DMS79 treated with DMSO at 0.1 percent for 48 hours (cell line): Measurements from ENCODE around the gene ZDHHC14.

Source experiments
- DNase-seq: peaks from one replicate; lab custom pipeline; 2025; lab: John Stamatoyannopoulos, UW

Gene ZDHHC14

GRCh38 chr6:157516319-157517026 is 135.5 kb downstream of the ZDHHC14 start:
- no peak for DNase-seq

DNA sequence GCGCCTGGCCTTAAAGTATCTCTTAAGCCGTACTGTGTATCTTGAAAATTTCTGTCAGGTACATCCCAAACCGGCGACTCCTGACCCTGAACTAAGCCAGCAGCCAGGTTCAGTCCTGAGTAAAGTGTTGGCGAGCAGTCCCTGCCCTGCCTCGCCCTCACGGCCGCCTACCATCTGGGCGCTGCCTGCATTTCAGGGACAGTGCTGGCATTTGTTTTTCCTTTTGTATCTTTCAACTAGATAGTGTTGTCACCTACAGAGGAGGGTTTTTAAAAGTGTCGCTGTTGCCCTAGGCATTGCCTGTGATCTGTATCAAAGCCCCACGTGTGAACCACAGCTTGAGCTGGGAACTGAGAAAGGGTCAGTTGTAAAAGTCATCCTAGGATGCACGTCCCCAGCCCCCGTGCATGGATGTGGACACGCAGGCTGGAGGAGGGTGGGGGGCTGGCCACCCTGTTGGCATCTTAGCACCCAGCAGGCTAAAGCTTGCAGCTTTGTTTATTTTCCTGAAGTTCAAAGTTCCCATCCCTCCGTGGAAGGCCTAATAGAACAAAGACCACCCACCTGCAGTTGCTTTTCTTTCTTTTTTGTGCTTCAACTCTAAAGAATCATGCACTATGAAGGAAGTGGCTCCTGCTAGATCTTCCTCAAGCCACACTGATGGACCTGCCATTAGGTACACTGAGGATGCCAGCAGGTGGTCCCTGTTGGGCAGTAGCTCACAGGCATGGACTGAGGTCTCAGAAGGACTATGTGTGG is 136.8 kb downstream of the ZDHHC14 start:
- no peak for DNase-seq

- DNase-seq = no peak
Observed at GRCh38 chr6:157518397-157519250, 137.6 kb downstream of the ZDHHC14 start.

- DNase-seq = no peak
Observed at GRCh38 chr6:157519255-157520116, 138.5 kb downstream of the ZDHHC14 start.

DNA sequence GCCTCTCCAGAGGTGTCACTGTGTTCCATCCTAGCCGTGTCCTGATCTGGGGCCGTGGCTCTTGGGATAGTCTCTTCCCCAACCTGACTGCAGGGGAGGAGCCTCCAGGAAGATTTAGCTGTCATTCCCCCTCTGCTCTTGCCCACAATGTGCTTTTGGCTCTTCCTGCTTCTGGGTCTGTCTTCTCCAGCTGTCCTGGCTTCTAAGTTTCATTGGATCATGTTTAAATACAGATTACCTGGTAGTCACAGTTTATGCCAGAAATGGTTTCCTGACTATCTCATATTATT is 139.1 kb downstream of the ZDHHC14 start:
- no peak for DNase-seq

GRCh38 chr6:157520596-157521361 is 139.8 kb downstream of the ZDHHC14 start:
- no peak for DNase-seq

DNA sequence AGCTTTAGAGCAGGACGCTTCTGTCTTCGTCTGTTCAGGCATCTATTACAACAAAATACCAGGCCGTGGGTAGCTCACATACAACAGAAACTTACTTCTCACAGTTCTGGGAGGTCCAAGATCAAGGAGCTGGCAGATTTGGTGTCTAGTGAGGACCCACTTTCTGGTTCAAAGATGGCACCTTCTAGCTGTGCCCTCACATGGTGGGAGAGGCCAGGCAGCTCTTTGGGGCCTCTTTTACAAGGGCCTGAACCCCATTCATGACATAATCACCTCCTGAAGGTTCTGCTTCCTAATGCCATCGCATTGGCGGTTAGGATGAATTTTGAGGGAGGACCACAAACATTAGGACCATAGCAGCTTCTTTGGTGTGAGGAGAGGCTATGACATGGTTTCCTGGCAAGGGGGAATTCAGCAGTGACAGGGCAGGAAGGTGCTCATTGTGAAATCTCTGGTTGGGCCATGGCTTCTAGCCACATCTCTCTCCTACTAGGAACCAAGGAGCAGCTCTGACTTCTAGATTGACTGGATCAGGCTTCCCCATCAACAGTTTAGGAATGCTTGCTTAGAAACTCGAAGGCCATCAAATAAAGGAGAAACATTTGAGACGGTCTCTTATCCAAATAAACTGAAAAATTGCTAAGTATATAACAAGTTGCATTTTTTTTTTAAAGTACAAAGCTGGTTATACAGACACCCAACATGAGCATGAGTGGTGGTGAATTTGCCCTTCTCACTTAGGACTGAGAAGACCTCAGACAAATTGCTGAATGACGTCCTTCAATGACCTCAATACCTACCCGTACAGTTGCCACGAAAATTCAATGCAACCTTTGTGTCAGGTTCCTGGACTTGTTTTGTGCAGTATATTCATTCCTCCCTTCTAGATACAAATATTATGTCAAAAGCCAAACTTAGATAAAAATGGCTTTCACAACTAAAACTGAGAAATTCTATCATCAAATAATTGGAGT is 140.7 kb downstream of the ZDHHC14 start:
- DNase-seq = no peak

DNA sequence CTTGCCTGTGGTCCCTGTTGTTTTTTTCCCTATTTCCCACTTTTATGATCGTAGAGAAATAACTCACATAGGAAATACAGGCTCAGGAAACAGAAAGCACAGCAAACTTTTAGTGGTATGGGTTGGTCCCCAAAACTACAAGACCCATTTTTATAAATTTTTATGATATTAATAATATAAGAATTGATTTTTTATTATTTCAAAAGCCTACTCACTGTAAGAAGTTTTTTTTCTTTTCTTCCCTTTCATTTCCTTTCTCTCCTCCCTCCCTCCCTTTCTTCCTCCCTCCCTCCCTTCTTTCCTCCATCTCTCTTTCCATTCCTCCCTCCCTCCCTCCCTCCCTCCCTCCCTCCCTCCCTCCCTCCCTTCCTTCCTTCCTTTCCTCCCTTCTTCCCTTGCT is 141.5 kb downstream of the ZDHHC14 start:
- DNase-seq = no peak

DNA sequence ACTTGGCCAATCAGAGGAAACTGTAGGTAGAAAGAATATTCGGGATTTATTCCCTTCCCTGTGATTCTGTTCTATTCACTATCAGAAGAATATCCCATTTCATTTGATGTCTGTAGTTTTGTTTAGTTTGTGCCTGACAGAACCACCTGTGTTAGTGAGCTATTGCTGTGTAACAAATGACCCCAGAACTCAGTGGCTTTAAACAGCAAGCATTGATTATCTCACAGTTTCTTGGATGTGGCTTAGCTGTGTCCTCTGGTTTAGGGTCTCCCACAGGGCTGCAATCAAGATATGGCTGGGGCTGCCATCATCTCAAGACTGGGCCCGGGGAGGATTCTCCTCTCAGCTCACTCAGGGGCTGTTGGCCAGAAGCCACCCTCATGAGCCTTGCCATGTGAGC is 143.7 kb downstream of the ZDHHC14 start:
- no peak for DNase-seq

DNA sequence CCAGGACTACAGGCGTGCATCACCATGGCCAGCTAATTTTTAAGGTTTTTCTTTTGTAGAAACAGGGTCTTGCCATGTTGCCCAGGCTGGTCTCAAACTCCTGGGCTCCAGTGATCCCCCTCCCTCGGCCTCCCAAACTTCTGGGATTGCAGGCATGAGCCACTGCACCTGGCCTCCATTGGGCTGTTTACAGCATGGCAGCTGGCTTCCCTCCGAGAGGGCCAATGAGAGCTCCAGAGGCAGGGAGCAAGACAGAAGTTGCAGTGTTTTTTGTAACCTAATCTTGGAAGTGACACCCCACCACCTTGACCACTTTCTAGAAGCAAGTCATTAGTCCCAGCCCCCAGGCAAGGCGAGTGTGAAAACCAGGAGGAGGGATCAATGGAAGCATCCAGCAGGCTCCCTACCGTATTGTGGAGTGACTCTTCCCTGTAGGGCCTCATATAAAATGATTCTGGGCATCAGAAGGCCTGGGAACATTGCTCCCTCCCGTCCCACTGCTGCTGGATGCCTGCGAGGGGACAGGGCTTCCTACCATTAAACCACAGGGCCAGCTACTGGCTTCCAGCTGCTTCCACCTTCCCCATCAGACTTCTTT is 144.4 kb downstream of the ZDHHC14 start:
- DNase-seq = no peak

GRCh38 chr6:157525918-157526425 is 145.0 kb downstream of the ZDHHC14 start:
- DNase-seq = no peak

DNA sequence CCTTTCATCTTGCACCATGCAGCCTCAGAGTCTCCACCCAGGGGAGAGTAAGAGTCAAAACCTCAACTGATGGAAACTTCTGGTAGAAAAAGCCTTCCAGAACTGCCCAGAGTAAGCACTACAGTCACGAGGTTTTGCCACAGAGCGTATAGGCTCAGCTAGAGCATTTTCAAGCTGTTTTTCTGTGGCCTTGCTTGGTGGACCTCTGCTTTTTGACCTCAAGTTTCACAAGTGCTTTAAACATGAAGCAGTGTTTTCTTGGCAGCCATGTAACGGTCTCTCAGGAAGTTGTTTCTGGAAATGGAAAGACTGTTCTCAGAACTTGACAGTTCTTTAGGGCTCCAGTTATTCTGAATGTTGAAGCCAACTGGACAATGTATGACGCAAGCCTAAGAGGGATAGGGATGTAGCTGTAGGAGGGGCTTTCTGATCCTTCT is 146.5 kb downstream of the ZDHHC14 start:
- DNase-seq = no peak

- DNase-seq = no peak
Observed at GRCh38 chr6:157528931-157529653, 148.1 kb downstream of the ZDHHC14 start.

GRCh38 chr6:157529654-157530039 is 148.7 kb downstream of the ZDHHC14 start:
- DNase-seq = no peak

DNA sequence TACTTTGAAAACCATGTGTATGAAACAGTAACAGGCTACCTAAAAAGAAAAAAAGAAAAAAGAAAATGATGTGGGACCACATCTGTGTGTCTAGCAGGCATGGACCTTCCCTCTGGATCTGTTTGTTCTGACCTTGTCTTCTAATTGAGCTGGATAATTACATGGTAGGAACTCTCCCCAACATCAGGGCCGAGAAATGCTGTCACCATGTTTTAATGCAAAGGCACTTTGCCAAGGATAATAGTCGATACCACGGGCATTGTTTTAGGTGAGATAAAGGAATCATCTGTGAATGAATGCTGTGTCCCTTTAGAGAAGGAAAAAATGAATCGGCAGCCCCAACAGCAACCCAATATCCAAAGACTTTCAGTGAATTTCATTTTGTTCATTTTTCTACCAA is 149.1 kb downstream of the ZDHHC14 start:
- DNase-seq = no peak

- no peak for DNase-seq
Observed at GRCh38 chr6:157530724-157531168, 149.8 kb downstream of the ZDHHC14 start.

DNA sequence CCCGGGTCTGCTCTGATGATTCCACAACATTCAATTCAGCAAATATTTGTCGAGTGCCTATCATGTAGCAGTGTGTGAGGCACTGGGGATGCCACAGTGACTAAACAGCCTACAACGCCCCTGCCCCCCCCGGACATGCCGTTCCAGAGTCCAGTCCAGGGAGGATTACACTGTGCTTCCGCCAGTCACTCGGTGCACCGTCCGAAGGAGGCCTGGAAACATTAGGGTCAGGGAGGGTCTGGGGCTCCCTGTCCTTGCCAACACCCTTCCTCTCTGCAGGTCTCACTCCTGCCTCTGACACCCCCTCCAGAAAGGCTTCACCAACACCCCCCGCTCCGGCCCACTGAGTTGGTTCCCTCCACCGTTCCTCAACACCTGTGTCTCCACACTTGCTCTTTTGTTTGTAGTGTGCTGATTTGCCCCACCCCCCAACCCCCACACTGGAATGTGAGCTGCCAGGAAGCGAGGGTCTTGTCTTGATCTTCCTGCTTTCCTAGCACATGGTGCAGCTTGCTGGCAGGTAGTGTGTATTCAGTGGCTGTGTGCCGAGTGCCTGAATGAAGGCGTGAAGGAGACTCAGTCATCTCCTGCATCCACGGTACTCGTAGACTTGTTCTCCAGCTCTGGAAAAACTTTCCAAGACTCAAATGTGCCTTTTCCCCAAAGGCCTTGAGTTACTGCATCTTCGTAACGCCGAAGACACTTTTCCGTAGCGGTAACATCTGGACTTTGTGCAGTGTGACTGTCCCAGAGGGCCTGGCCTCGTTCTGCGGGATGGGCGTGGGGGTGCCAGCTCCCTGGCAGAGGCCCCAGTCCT is 150.4 kb downstream of the ZDHHC14 start:
- no peak for DNase-seq

DNA sequence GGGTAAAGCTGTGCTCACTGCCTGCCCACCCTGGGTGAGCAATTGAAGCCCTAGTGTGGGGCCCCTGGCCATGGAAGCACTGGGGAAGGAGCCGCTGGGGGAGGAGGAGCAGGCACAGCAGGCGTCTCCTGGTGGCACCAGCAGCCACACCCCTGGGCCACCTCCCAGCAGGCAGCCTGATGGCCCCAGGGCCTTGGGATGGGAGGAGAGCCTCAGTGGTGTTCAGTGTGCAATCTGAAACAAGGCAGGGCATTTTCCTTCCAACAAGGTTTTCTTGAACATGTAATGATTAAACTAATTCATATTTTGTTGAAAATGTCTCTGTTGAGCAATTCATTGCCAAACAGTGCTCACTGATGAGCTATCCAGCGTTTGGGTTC is 151.0 kb downstream of the ZDHHC14 start:
- no peak for DNase-seq
